Hematopoietic multipotent progenitor cell treated with erythropoietin and hydrocortisone succinate and interleukin-3 and kit ligand, for 6 days (in vitro differentiated cells): ENCODE results near the gene HDAC11.
A peak's percentile ranks its signal among the peaks of the same experiment; 100 is the strongest.
"Not testable (repeated sequence)": the region's sequence is repeated elsewhere in the genome, so short reads cannot be mapped to it uniquely, and the experiment has no call there.

ENCODE experiments used
- DNase-seq: peaks from one replicate; pipeline ENCODE4 v3.0.0-alpha.2; 2015

The HDAC11 gene, protein sequence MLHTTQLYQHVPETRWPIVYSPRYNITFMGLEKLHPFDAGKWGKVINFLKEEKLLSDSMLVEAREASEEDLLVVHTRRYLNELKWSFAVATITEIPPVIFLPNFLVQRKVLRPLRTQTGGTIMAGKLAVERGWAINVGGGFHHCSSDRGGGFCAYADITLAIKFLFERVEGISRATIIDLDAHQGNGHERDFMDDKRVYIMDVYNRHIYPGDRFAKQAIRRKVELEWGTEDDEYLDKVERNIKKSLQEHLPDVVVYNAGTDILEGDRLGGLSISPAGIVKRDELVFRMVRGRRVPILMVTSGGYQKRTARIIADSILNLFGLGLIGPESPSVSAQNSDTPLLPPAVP

DNA sequence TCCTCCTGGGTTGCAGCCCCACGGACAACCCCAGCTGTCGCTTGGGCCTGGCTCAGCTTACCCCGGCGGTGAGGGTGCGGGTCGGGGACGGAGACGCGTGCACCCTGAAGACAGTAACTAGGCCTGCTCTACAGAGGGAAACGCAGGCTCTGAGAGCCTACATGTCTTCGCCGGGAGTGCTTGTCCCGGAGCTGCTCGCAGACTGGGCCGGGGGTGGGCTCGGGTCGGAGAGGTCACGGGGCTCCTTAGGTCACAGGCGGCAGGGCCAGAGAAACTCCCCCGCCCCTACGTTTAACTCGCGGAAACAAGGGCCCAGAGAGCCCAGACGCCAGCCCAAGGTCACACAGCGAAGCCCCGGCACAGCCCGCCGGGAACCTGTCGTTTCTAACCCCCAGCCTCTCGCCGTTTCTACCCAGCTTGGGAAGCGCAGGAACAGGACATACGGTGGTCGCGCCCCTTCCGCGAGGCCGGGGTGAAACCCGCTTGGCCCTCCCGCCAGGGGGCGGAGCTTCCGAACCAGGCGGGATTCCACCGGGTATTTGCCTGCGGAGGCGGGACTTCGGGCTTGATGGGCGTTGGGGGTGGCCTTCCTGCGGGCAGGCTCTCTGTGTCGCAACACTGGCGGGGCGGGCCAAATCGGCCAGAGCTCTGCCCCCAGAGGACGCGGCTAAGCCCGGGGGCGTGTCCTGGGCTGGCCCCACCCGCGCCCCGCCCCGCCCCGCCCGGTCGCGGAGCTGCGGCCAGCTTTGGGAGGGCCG lies at the start of gene HDAC11:
TSS of gene HDAC11 (plus strand) at position 725 of the 758 bp plus-strand sequence. CDS start 42 bp downstream, outside the sequence.
- DNase-seq = peak; percentile 98

DNA sequence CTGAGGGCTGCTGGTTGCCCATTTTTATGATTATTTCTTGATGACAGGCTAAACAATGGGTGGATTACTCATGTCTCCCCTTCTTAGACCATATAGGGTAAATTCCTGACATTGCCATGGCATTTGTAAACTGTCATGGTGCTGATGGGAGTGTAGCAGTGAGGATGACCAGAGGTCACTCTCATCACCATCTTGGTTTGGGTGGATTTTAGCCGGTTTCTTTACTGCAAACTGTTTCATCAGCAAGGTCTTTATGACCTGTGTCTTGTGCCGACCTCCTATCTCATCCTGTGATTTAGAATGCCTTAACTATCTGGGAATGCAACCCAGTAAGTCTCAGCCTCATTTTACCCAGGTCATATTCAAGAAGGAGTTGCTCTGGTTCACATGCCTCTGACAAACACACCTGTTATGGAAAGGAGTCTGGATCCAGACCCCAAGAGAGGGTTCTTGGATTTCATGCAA lies 49.7 kb upstream of the HDAC11 start:
- DNase-seq = not testable (repeated sequence)

DNA sequence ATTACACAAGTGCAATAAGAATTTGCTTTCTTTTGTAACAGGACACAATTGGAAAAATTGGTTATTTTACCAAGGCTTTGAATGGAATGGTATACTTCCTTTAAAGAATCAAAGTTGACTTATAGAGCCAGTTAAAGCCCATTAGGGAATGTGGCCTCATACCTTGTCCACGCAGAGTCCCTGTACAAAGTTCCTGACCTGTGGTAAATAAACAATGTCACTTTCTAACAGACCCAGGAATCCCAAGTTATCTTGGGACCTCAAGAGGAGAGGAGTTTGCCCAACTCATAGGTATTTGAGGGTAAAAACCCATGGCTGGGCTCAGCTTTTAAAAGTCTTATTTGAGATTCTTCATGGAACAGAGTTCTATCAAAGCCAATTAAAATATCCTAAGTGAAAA lies 48.0 kb upstream of the HDAC11 start:
- DNase-seq = no peak

DNA sequence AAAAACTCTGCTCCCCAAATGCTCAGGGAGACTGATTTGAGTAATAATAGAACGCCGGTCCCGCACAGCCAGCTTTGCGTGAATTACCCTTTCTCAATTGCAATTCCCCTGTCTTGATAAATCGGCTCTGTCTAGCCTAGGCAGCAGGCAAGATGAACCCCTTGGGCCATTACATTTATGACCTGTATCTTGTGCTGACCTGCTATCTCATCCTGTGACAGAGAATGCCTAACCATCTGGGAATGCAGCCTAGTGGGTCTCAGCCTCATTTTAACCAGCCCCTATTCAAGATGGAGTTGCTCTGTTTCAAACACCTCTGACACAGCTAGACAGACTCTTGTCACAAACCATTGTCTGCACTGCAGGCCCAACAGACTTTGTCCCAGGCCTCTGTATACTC lies 46.2 kb upstream of the HDAC11 start:
- DNase-seq = no peak

DNA sequence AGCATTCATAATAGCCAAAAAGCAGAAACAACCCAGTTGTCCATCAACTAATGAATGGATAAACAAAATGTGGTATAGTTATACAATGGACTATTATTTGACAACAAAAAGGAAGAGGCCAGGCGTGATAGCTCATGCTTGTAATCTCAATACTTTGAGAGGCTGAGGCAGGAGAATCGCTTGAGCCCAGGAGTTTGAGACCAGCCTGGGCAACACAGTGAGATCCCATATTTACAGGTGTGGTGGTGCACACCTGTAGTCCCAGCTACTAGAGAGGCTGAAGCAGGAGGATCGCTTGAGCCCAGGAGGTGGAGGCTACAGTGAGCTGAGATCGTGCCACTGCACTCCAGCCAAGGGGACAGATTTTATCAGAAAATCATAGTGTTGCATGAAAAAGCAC lies 43.9 kb upstream of the HDAC11 start:
- DNase-seq = not testable (repeated sequence)

DNA sequence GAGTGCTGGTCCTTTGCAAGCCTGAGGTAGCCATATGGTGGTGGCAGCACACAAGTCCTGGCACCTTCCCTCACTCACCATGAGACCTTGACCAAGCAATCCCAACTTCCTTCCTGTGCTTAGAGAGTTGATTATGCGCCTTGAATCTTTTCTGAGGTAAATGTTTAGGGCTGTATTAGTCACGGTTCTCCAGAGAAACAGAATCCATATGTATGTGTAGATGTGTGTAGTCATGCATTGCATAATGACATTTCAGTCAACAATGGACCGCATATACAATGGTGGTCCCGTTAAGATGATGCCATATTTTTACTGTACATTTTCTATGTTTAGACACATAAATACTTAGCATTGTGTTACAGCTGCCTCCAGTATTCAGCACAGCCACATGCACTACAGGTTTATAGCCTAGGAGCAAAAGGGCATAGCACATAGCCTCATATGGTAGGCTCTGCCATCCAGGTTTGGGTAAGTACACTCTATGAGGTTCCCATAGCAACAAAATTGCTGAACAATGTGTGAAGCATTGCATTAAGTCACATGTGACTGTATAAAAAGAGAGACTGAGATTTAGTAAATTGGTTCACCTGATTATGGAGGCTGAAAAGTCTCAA lies 39.8 kb upstream of the HDAC11 start:
- DNase-seq = no peak

DNA sequence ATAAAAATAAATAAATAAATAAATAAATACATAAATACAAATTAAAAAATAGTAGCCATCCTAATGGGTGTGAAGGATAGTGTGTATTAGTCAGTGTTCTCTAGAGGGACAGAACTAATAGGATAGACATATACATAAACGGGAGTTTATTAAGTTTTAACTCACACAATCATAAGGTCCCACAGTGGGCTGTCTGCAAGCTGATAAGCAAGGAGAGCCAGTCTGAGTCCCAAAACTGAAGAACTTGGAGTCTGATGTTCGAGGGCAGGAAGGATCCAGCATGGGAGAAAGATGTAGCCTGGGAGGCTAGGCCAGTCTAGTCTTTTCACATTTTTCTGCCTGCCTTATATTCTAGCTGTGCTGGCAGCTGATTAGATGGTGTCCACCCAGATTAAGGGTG lies 37.2 kb upstream of the HDAC11 start:
- DNase-seq = peak; percentile 72

DNA sequence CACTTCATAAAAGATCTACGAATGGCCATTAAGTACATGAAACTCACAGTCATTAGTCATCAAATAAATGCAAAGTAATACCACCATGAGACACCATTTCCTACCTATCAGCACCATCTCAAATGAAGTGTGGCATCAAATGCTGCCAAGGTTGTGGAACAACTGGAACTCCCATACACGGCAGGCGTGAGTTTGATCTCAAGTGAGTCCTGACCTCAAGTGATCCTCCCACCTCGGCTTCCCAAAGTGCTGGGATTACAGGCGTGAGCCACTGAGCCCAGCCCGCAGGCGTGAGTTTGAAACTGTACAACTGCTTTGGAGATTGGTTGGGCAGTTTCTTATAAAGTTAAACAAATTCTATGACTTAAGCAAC lies 28.8 kb upstream of the HDAC11 start:
- peak; percentile 81 for DNase-seq

DNA sequence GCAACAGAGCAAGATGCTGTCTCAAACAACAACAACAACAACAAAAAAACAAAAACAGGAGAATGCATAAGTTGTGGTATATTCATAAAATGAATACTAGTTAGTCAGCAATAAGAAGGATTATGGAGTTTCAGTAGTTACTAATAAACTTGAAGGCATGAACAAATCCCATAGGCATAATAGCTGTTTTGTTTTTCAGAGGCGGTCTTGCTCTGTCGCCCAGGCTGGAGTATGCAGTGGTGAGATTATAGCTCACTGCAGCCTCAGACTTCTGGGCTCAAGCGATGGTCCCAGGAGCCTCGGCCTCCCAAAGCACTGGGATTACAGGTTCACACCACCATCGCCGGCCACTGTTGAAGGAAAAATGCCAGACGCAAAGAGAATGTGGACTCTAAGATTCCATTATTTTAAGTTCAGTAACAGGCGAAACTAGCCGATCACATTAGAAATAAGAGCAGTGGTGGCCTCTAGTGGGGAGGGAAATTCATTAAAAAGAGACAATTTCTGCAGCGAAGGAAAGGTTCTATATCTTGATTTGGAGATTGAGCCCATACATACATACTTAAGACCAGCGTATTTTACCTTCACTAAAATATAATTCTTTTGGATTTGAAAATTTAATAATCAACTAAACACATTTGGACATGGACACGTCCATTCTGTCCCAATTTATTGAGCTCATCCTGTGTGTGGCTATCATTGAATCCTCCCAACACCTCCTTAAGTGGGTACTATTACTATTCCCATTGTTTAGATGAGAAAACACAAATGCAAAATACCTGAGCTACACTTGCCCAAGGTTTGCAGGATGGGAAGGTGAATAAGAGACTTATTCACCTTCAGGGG lies 27.4 kb upstream of the HDAC11 start:
- peak; percentile 93 for DNase-seq

DNA sequence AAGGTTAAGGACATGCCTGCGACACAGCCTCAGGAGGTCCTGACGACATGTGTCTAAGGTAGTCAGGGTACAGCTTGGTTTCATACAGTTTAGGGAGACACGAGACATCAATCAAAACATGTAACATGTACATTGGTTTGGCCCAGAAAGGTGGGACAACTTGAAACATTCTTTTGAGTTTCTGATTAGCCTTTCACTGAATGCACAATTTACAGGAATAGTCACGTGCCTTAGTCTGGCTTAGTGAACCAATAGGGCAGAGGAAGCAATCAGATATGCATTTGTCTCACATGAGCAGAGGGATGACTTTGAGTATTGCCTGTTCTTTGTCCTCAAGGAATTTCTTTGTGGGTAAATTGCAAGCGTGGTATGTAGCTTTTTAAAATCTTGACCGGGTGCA lies 24.5 kb upstream of the HDAC11 start:
- peak; percentile 38 for DNase-seq

DNA sequence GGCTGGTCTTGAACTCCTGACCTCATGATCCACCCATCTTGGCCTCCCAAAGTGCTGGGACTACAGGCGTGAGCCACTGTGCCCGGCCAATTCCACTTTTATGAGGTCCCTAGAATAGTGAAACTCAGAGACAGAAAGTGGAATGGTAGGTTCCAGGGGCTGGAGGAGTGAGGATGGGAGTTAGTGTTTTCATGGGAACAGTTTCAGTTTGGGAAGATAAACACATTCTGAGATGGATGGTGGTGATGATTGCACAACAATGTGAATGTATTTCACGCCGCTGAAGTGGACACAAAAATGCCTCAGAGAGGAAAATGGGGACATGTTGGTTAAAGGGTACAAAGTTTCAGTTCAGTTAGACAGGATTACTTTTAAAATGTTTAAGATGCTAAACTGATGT lies 22.5 kb upstream of the HDAC11 start:
- no peak for DNase-seq

DNA sequence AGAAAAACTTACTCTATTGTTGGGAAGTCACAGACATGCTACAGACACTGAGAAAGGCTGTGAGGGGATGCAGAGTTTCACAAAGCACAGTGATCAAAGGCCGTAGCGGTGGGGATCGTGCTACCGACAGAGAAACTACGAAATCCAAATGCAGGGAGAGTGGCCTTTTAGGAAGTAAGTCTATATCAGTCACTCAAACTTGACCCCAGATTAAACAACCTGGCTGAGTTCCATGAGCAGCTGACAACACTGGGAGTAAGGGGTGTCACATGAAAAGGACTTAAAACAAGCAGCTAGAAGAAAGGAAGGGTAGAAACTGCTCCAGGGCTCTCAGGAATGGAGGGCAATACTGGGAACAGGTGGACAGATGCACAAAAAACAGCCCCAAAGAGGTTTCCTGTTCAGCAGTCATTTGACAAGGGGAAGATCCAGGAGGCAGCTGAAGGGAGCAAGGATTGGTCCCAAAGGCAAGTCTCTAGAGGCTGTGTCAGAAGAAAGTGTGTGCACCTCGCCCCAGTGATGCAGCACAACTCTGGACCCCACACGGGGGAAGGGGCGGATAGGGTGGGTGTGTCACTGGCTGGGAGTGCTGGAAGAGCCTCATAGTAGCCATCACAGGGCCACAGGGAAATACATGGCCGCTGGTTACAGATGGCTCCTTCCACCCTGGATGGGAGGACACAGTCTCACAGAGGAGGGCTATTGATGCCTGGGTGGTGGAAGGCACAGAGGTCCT lies 20.3 kb upstream of the HDAC11 start:
- no peak for DNase-seq

DNA sequence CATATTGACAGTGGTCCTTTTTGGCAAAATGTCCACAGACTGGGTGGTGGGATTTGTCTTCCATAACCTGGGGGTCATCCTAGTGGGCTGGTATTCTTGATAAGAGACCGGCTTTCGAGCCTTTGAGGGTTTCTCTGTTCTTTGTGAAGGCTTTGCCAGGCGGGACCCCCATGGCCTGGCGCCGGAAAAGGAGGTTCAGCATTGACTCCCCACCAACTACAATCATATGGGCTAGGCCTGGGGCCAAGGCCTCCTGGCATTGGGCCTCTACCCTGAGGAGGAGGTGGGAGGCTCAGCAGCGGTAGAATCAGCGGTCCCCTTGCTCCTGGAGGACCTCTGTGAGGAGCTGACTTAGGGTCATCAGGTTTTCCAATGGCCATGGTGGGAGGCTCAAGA lies 19.8 kb upstream of the HDAC11 start:
- DNase-seq = no peak

DNA sequence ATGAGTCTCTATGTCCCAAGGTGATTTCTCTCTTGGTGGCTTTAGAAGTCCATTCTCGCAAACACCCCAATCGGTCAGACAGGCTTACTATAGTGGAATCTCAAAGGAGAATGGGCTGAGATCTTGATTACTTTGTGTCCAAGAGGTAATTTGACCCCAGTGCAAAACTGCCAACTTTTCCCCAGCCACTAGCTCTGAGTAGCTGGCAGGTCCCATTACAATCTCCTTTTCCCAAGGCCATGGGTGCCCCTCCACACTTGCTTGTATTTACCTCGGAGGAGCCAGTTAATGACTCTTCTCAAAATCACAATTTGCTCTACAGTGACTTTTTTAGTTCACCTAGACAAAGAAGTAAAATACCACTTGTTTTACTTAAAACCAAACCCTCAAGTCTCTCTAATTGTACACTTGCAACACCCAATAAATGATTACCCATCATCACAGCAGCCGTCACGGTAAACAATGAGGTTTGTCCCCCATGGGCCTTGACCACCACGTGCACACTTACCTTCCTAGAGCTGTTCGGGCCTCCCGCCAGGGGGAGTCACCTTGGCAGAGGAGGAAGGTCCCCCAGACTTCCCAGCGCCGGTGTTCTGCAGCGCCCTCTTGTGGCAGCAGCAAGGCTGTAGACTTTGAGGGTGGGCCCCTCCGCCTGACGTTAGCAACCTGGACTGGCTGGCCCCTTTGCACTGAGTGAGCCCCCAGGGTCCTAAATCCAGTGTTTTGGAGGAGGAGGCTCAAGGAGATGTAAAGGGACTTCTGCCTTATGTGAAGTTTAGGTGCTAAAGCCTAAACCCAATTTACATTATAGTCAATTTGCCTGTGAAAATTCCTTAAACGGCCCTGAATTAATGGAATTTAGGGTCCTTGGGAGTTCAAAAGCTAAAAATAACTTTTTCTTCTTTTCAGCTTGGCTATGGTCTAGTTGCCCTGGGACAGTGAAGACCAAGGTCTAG lies 18.7 kb upstream of the HDAC11 start:
- peak; percentile 86 for DNase-seq

DNA sequence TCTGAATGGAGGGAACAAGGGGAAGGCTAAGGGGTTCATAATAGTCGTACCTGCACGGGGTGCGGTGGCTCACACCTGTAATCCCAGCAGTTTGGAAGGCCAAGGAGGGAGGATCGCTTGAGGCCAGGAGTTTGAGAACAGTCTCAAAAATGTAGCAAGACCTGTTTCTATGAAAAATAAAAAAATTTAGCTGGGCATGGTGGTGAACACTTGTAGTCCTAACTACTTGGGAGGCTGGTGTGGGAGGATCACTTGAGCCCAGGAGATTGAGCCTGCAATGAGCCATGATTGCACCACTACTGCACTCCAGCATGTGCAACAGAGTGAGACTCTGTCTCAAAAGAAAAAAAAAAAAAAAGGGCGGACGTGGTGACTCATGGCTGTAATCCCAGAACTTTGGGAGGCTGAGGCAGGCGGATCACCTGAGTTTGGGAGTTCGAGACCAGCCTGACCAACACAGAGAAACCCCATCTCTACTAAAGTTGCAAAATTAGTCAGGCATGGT lies 17.9 kb upstream of the HDAC11 start:
- DNase-seq = no peak

DNA sequence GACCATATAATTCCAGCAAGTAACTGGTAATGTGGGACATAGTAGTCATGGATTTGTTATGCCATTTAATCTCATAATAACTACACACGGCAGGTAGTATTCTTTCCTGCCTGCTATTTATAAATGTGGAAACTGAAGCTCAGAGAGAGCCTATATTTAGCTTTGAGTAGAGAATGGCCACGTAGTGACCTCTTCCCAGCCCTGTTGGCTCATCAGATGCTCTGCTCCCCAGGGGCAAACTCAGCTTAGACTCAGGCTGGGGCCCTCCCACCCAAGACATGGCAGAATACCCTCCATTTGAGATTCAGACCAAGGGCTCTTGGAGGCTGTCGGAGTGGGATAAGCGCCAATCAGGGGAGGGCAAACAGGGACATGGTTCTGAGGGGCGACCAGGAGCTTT lies 17.3 kb upstream of the HDAC11 start:
- DNase-seq = no peak

DNA sequence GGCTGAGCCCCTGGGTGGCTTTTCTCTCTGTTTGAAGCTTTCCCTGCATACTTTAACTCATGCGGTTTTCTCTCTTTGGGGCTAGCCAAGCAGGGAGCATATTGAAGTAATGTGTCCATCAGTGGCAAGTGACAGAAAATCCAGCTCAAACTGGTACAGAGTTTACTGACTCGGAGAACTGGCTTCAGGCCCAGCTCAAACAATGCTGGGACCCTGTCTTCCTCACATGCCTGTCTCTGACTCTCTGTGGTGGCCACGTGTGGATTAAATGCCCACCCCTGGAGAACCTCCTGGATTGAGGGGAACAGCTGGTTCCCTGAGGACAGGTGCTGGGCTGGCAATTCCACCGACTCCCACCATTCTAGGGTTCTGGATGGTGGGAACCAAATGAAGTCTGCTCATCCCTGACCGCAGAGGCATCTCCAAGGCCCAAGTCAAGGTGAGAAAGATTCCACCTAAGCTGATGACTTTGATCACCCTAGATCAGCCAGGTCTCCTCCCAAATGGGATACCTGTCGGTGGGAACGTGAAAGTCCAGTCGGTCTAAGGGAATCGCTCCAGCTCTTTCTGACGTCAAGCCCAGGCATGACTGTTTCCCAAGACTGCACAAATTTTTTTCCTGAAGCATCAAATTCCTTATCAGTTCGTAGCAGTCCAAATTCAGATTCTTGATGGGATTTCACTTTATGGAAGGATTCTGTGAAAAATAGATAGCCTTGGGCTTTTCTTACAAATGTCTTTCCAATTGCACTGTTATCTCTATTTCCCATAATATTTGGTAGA lies 16.3 kb upstream of the HDAC11 start:
- no peak for DNase-seq

DNA sequence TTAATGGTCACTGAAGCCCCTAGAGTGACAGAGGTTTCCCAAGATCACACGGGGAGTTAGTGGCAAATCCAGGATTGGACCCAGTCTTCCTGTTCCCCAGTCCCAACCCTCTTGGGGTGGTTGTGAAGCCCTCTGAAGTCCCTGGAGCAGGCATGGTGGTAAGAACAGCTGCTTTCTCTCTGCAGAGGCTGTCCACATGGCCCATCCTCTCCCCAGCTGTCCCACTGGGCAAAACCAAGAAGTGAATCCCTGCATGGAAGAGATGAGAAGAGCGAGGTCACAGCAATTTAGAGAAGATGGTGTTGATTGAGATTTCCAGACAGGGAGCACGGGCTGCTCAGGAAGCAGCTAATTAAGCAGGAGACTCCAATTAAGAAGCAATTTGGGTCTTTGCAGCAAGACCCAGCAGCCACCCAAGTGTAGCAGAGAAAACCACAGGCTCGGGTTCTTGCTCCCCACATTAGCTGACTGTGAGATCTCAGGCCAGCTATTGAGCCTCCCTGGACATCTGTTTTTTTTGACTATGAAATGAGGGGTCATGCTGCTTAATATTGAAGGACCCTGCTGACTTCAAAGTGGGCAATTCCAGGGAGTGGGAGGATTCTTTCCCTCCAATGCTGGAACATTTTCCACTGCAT lies 14.8 kb upstream of the HDAC11 start:
- DNase-seq = no peak

DNA sequence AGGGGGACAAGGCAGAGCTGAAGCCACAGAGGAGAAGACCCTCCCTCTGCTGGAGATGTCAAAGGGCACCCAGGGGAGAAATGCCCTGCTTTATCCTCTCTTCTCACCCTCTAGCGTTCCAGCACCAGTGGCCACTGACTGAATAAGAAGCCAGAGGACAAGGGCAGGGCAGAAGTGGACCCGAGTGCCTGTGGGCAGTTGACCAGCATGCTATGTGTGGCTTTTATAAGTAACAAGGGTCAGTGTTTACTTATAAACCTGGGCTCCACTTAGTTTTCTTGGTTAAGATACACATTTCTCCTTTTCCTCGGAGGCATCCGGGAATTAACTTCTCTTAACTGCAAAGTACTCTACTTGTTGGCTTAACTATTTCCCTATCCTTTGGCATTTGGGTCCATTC lies 13.3 kb upstream of the HDAC11 start:
- DNase-seq = no peak
